Measurements from ENCODE around the gene CTNNBL1.

The CTNNBL1 gene

DNA sequence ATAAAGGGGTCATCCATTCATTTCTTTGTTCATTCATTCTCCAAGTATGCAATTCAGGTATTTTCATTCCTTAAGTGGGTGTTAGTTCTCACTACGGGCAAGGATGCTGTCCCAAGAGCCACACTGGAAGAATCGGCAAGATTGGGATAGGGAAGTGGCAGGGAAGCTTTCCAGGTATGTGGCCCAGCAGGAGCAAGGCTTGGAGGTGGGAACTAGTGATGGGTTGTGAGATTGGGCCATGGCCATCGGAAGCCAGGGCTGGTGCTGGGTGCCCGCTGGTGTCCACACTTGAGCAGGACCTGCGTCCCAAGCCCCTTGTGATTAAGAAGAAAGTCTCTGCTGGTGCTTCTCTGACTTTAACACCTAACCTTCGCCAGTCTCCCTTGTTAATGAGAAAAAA lies 224.2 kb downstream of the CTNNBL1 start:
- TF ChIP-seq, protein P1, sequence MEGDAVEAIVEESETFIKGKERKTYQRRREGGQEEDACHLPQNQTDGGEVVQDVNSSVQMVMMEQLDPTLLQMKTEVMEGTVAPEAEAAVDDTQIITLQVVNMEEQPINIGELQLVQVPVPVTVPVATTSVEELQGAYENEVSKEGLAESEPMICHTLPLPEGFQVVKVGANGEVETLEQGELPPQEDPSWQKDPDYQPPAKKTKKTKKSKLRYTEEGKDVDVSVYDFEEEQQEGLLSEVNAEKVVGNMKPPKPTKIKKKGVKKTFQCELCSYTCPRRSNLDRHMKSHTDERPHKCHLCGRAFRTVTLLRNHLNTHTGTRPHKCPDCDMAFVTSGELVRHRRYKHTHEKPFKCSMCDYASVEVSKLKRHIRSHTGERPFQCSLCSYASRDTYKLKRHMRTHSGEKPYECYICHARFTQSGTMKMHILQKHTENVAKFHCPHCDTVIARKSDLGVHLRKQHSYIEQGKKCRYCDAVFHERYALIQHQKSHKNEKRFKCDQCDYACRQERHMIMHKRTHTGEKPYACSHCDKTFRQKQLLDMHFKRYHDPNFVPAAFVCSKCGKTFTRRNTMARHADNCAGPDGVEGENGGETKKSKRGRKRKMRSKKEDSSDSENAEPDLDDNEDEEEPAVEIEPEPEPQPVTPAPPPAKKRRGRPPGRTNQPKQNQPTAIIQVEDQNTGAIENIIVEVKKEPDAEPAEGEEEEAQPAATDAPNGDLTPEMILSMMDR (IDR thresholded peaks at IDR 0.05; ENCODE audit: insufficient read depth, low read length), result no peak
- no peak for TF ChIP-seq POLR2AphosphoS5 (IDR thresholded peaks at IDR 0.05; ENCODE audit: low read depth)
- no peak for TF ChIP-seq GABPA (IDR thresholded peaks at IDR 0.05; ENCODE audit: low read depth)
- TF ChIP-seq, protein P2, sequence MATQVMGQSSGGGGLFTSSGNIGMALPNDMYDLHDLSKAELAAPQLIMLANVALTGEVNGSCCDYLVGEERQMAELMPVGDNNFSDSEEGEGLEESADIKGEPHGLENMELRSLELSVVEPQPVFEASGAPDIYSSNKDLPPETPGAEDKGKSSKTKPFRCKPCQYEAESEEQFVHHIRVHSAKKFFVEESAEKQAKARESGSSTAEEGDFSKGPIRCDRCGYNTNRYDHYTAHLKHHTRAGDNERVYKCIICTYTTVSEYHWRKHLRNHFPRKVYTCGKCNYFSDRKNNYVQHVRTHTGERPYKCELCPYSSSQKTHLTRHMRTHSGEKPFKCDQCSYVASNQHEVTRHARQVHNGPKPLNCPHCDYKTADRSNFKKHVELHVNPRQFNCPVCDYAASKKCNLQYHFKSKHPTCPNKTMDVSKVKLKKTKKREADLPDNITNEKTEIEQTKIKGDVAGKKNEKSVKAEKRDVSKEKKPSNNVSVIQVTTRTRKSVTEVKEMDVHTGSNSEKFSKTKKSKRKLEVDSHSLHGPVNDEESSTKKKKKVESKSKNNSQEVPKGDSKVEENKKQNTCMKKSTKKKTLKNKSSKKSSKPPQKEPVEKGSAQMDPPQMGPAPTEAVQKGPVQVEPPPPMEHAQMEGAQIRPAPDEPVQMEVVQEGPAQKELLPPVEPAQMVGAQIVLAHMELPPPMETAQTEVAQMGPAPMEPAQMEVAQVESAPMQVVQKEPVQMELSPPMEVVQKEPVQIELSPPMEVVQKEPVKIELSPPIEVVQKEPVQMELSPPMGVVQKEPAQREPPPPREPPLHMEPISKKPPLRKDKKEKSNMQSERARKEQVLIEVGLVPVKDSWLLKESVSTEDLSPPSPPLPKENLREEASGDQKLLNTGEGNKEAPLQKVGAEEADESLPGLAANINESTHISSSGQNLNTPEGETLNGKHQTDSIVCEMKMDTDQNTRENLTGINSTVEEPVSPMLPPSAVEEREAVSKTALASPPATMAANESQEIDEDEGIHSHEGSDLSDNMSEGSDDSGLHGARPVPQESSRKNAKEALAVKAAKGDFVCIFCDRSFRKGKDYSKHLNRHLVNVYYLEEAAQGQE (IDR thresholded peaks at IDR 0.05; ENCODE audit: insufficient replicate concordance, low read depth), result no peak
- no peak for TF ChIP-seq SPI1 (IDR thresholded peaks at IDR 0.05; ENCODE audit: borderline replicate concordance, low read depth)
- Histone ChIP-seq H3K27ac (replicated peaks) (no peak overlapping the region), H3K4me3 (replicated peaks; ENCODE audit: insufficient read depth, low read length) (no peak overlapping the region), H3K27me3 (ENCODE audit: insufficient read depth, poor library complexity, severe bottlenecking) (peaks cover 43% of the 10 kb centered on the region)
- no peak for DNase-seq (ENCODE audit: low read depth in 1 of 2, low spot score in 1 of 2)

DNA sequence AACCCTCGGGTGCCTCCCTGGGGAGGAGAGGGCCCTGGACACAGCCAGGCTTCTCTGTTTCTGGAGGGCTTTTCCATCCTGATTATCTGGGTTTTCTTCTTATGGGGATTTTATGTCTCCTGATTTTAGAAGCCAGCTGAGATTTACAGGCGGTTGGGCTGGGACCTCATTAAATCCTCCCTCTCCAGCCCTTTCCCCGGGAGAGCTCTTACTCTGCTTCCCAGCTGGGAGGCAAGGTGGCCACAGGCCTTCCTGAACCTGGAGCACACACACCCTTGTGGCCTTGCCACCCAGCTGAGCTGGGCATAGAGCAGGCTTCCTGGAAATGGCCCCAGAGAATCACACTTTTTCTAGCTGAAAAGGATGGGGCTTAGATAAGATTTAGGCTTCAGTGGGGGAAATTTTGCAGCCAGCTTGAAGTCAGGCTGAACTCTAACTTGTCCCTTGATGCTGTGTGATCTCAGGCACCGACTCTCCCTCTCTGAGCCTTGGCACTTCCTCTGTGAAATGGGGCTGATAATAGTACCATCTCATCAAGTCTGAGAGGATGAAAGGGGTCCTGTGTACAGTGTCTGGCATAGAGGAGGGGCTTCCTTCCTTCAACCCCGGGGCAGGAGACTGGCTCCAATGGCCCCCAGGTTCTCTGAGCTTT lies 225.7 kb downstream of the CTNNBL1 start:
- H3K27me3 ChIP-seq (ENCODE audit: insufficient read depth, poor library complexity, severe bottlenecking), result peaks cover 42% of the 10 kb centered on the region
- no peak for DNase-seq (ENCODE audit: low read depth in 1 of 2, low spot score in 1 of 2)
- no peak overlapping the region for H3K27ac ChIP-seq (replicated peaks)
- H3K4me3 ChIP-seq (replicated peaks; ENCODE audit: insufficient read depth, low read length), result no peak overlapping the region
- TF ChIP-seq GABPA (IDR thresholded peaks at IDR 0.05; ENCODE audit: low read depth) (no peak), SPI1 (IDR thresholded peaks at IDR 0.05; ENCODE audit: borderline replicate concordance, low read depth) (no peak), POLR2AphosphoS5 (IDR thresholded peaks at IDR 0.05; ENCODE audit: low read depth) (no peak)
- TF ChIP-seq, protein P1 (IDR thresholded peaks at IDR 0.05; ENCODE audit: insufficient read depth, low read length), result no peak
- TF ChIP-seq, protein P2 (IDR thresholded peaks at IDR 0.05; ENCODE audit: insufficient replicate concordance, low read depth), result no peak

DNA sequence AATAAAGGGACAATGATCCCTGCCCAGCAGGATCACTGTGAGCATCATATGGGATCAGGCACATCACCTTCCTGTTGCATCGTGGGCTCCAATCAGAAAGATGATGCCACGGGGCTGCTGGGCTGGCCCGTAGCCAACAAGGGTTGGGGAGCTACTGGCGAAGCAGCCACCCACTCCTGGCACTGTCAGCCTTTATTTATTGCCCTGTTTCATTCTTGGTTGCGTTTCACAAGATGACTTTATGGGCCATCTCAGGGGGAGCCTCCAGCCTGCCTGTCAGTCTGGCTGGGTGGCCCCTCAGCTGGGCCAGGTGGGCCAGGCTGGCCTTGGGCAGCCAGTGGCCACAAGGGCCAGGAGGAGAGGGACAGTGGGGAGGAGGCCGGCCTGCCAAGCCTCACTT lies 226.4 kb downstream of the CTNNBL1 start:
- no peak for DNase-seq (ENCODE audit: low read depth in 1 of 2, low spot score in 1 of 2)
- TF ChIP-seq, protein P1 (IDR thresholded peaks at IDR 0.05; ENCODE audit: insufficient read depth, low read length), result no peak
- TF ChIP-seq POLR2AphosphoS5 (IDR thresholded peaks at IDR 0.05; ENCODE audit: low read depth), result no peak
- no peak for TF ChIP-seq GABPA (IDR thresholded peaks at IDR 0.05; ENCODE audit: low read depth)
- TF ChIP-seq SPI1 (IDR thresholded peaks at IDR 0.05; ENCODE audit: borderline replicate concordance, low read depth), result no peak
- TF ChIP-seq, protein P2 (IDR thresholded peaks at IDR 0.05; ENCODE audit: insufficient replicate concordance, low read depth), result no peak
- H3K4me3 ChIP-seq (replicated peaks; ENCODE audit: insufficient read depth, low read length), result no peak overlapping the region
- peaks cover 37% of the 10 kb centered on the region for H3K27me3 ChIP-seq (ENCODE audit: insufficient read depth, poor library complexity, severe bottlenecking)
- no peak overlapping the region for H3K27ac ChIP-seq (replicated peaks)
